ENCODE results near the gene RIMKLB.

The RIMKLB gene

GRCh38 chr12:8698879-8699278, 1.1 kb downstream of the RIMKLB start:
- ATAC-seq, result no peak
- TF ChIP-seq, protein P1, sequence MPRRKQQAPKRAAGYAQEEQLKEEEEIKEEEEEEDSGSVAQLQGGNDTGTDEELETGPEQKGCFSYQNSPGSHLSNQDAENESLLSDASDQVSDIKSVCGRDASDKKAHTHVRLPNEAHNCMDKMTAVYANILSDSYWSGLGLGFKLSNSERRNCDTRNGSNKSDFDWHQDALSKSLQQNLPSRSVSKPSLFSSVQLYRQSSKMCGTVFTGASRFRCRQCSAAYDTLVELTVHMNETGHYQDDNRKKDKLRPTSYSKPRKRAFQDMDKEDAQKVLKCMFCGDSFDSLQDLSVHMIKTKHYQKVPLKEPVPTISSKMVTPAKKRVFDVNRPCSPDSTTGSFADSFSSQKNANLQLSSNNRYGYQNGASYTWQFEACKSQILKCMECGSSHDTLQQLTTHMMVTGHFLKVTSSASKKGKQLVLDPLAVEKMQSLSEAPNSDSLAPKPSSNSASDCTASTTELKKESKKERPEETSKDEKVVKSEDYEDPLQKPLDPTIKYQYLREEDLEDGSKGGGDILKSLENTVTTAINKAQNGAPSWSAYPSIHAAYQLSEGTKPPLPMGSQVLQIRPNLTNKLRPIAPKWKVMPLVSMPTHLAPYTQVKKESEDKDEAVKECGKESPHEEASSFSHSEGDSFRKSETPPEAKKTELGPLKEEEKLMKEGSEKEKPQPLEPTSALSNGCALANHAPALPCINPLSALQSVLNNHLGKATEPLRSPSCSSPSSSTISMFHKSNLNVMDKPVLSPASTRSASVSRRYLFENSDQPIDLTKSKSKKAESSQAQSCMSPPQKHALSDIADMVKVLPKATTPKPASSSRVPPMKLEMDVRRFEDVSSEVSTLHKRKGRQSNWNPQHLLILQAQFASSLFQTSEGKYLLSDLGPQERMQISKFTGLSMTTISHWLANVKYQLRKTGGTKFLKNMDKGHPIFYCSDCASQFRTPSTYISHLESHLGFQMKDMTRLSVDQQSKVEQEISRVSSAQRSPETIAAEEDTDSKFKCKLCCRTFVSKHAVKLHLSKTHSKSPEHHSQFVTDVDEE (CRISPR knock-in tag; IDR thresholded peaks at IDR 0.05), result no peak
- TF ChIP-seq ZFP30 (CRISPR knock-in tag; IDR thresholded peaks at IDR 0.05) (no peak), PATZ1 (CRISPR knock-in tag; IDR thresholded peaks at IDR 0.05; ENCODE audit: borderline replicate concordance) (no peak), ISL1 (CRISPR knock-in tag; IDR thresholded peaks at IDR 0.05) (no peak), ESRRG (CRISPR knock-in tag; IDR thresholded peaks at IDR 0.05) (no peak), ARNTL (CRISPR knock-in tag; IDR thresholded peaks at IDR 0.05; ENCODE audit: borderline replicate concordance, low read depth) (no peak), ZNF8 (CRISPR knock-in tag; IDR thresholded peaks at IDR 0.05) (no peak), PPARA (CRISPR knock-in tag; IDR thresholded peaks at IDR 0.05; ENCODE audit: borderline replicate concordance) (no peak), ZNF70 (CRISPR knock-in tag; IDR thresholded peaks at IDR 0.05) (no peak), ZC3H10 (CRISPR knock-in tag; IDR thresholded peaks at IDR 0.05) (no peak), CSRNP3 (CRISPR knock-in tag; IDR thresholded peaks at IDR 0.05) (no peak), RARB (CRISPR knock-in tag; IDR thresholded peaks at IDR 0.05) (no peak), OSR1 (CRISPR knock-in tag; IDR thresholded peaks at IDR 0.05) (no peak), ZNF565 (CRISPR knock-in tag; conservative IDR thresholded peaks at IDR 0.05; ENCODE audit: low read depth) (no peak)

DNA sequence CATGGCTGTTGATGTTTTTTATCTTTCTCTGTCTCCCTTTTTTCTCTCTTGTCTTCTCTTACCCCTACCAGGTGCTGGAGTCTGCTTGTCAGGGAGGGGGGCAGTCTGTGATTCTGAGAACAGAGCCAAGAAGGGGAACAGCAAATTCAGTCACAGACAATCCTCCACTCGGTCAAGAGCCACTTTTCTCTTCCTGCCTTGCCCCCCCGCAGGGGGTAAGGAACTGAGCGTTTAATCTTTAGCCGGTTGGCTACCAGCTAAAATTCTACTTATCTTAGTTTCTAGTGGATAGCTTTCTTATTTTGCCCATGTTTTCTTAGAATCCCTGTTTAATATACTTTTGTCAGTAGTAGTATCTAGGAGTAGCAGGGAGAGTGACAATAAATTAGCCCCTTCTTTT, 1.9 kb downstream of the RIMKLB start:
- no peak for ATAC-seq
- TF ChIP-seq, protein P1 (CRISPR knock-in tag; IDR thresholded peaks at IDR 0.05), result no peak
- TF ChIP-seq, protein P2, sequence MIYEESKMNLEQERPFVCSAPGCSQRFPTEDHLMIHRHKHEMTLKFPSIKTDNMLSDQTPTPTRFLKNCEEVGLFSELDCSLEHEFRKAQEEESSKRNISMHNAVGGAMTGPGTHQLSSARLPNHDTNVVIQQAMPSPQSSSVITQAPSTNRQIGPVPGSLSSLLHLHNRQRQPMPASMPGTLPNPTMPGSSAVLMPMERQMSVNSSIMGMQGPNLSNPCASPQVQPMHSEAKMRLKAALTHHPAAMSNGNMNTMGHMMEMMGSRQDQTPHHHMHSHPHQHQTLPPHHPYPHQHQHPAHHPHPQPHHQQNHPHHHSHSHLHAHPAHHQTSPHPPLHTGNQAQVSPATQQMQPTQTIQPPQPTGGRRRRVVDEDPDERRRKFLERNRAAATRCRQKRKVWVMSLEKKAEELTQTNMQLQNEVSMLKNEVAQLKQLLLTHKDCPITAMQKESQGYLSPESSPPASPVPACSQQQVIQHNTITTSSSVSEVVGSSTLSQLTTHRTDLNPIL (CRISPR knock-in tag; IDR thresholded peaks at IDR 0.05; ENCODE audit: low read depth), result no peak
- TF ChIP-seq PATZ1 (CRISPR knock-in tag; IDR thresholded peaks at IDR 0.05; ENCODE audit: borderline replicate concordance), result no peak

DNA sequence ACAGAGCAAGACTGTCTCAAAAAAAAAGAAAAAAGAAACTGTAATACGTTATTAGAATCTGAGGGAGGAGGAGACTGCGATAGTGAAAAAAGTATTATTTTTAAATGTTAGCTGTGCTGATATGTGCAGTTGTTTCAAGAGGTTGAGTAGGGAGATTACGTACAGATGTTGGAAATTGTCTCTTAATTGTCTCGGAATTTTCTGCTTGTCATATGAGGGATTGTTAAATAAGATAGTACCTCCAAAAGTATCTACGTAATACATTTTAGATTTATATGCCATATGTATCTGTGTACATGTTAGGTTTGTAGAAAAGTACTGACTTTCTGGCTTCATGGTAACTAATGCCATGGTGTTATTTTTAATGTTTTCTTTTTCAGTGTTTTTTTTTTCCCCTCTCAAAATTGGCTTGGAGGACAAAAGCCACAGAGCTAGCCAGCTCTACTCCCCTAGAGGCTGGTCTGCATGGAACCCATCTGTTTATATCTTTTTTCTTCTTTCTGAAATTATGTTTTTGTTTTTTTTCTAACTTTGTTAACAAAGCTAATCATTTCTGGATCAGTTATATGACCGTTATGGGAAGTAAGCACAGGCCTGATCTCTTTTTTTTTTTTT, 3.4 kb downstream of the RIMKLB start:
- ATAC-seq, result no peak
- TF ChIP-seq, protein P1 (CRISPR knock-in tag; IDR thresholded peaks at IDR 0.05), result no peak
- TF ChIP-seq PPARA (CRISPR knock-in tag; IDR thresholded peaks at IDR 0.05; ENCODE audit: borderline replicate concordance) (no peak), TCF4 (CRISPR knock-in tag; IDR thresholded peaks at IDR 0.05; ENCODE audit: borderline replicate concordance) (no peak), GLIS3 (CRISPR knock-in tag; IDR thresholded peaks at IDR 0.05) (no peak), ESRRG (CRISPR knock-in tag; IDR thresholded peaks at IDR 0.05) (no peak), BACH2 (CRISPR knock-in tag; IDR thresholded peaks at IDR 0.05; ENCODE audit: borderline replicate concordance) (no peak), ZNF565 (CRISPR knock-in tag; conservative IDR thresholded peaks at IDR 0.05; ENCODE audit: low read depth) (no peak), ZNF8 (CRISPR knock-in tag; IDR thresholded peaks at IDR 0.05) (no peak), PATZ1 (CRISPR knock-in tag; IDR thresholded peaks at IDR 0.05; ENCODE audit: borderline replicate concordance) (no peak)
